HEK293T (cell line): ENCODE measurements around the gene INSM1.

ENCODE experiments used
- BHLHE40 ChIP-seq: fragments of 450-650 bp; IDR thresholded peaks from 2 replicates; pipeline ENCODE4 v1.6.1; 2016; ENCODE audit warnings: mild to moderate bottlenecking, moderate library complexity, borderline replicate concordance
- CTBP1 ChIP-seq: fragments of 450-650 bp; IDR thresholded peaks from 2 replicates; pipeline ENCODE4 v1.6.1; 2016; ENCODE audit warnings: borderline replicate concordance
- ELF4 ChIP-seq: fragments of 450-650 bp; IDR thresholded peaks from 2 replicates; pipeline ENCODE4 v1.6.1; 2017; ENCODE audit warnings: antibody characterized with exemption
- FOXA1 ChIP-seq: fragments of 450-650 bp; IDR thresholded peaks from 2 replicates; pipeline ENCODE4 v1.6.1; 2016; ENCODE audit warnings: mild to moderate bottlenecking
- FOXK2 ChIP-seq: fragments of 450-650 bp; IDR thresholded peaks from 2 replicates; pipeline ENCODE4 v1.6.1; 2016; ENCODE audit warnings: mild to moderate bottlenecking
- FOXM1 ChIP-seq: fragments of 450-650 bp; IDR thresholded peaks from 2 replicates; pipeline ENCODE4 v1.6.1; 2017; ENCODE audit warnings: mild to moderate bottlenecking, borderline replicate concordance
- L3MBTL2 ChIP-seq: fragments of 450-650 bp; conservative IDR thresholded peaks from 2 replicates; pipeline ENCODE4 v1.6.1; 2016; ENCODE audit warnings: mild to moderate bottlenecking
- LEF1 ChIP-seq: fragments of 450-650 bp; IDR thresholded peaks from 2 replicates; pipeline ENCODE4 v1.6.1; 2017; ENCODE audit warnings: mild to moderate bottlenecking, borderline replicate concordance
- NFRKB ChIP-seq: fragments of 450-650 bp; IDR thresholded peaks from 2 replicates; pipeline ENCODE4 v1.6.1; 2016; ENCODE audit warnings: mild to moderate bottlenecking, moderate library complexity
- PKNOX1 ChIP-seq: fragments of 450-650 bp; IDR thresholded peaks from 2 replicates; pipeline ENCODE4 v1.6.1; 2016
- SP1 ChIP-seq: fragments of 450-650 bp; IDR thresholded peaks from 2 replicates; pipeline ENCODE4 v1.6.1; 2017
- SUZ12 ChIP-seq: fragments of 450-650 bp; IDR thresholded peaks from 2 replicates; pipeline ENCODE4 v1.6.1; 2016; ENCODE audit warnings: mild to moderate bottlenecking
- TARDBP ChIP-seq: fragments of 450-650 bp; IDR thresholded peaks from 2 replicates; pipeline ENCODE4 v1.6.1; 2016
- ZNF384 ChIP-seq: fragments of 450-650 bp; IDR thresholded peaks from 2 replicates; pipeline ENCODE4 v1.6.1; 2016

- TF ChIP-seq FOXM1: no peak
- no peak for TF ChIP-seq LEF1
- no peak for TF ChIP-seq BHLHE40
- no peak for TF ChIP-seq CTBP1
- no peak for TF ChIP-seq SP1
- TF ChIP-seq L3MBTL2: no peak
- no peak for TF ChIP-seq ZNF384
- TF ChIP-seq FOXA1: no peak
- no peak for TF ChIP-seq ELF4
- TF ChIP-seq SUZ12: no peak
- no peak for TF ChIP-seq FOXK2
- TF ChIP-seq TARDBP: no peak
- no peak for TF ChIP-seq PKNOX1
- no peak for TF ChIP-seq NFRKB
Measured at GRCh38 chr20:20410678-20411077, 42.8 kb downstream of the INSM1 start.
